A549 (cell line): ENCODE data around the gene ST8SIA1.

ENCODE experiments used
- CHD2 ChIP-seq: fragments of 150-350 bp; IDR thresholded peaks from 2 replicates; pipeline ENCODE4 v1.6.1; 2014; ENCODE audit warnings: low read length; ENCODE audit not compliant: partially characterized antibody
- EHMT2 ChIP-seq: fragments of 200-600 bp; sonication (generic); IDR thresholded peaks from 2 replicates; pipeline ENCODE4 v1.6.1; 2016; ENCODE audit warnings: antibody characterized with exemption, low read depth, mild to moderate bottlenecking, moderate library complexity
- EP300 ChIP-seq, 2 experiments: fragments of >200 bp; sonication (Bioruptor Twin); formaldehyde crosslinking; IDR thresholded peaks; 2 replicates in 1 of 2; 3 replicates in 1 of 2; pipeline ENCODE4 v1.6.1; 2016 to 2017
- MAFK ChIP-seq: fragments of 450-650 bp; IDR thresholded peaks from 2 replicates; pipeline ENCODE4 v1.6.1; 2014; ENCODE audit not compliant: partially characterized antibody
- MYC ChIP-seq: IDR thresholded peaks from 2 replicates; pipeline ENCODE4 v1.6.1; 2012; ENCODE audit warnings: mild to moderate bottlenecking, inconsistent platforms, low read length, improper control_type of control experiment, borderline replicate concordance
- NPAS2 ChIP-seq: fragments of 250-450 bp; sonication (Bioruptor Pico); IDR thresholded peaks from 2 replicates; pipeline ENCODE4 v1.8.0; 2022; ENCODE audit warnings: mild to moderate bottlenecking, moderate library complexity, borderline replicate concordance
- POLR2A ChIP-seq: IDR thresholded peaks from 2 replicates; pipeline ENCODE4 v1.6.1; 2012; ENCODE audit warnings: mild to moderate bottlenecking, low read length
- ZC3H11A ChIP-seq: fragments of 450-650 bp; IDR thresholded peaks from 2 replicates; pipeline ENCODE4 v1.6.1; 2014; ENCODE audit warnings: antibody characterized with exemption, mild to moderate bottlenecking
- TF ChIP-seq, protein P1 (sequence below): fragments of 200-600 bp; sonication (generic); IDR thresholded peaks from 2 replicates; pipeline ENCODE4 v1.6.1; 2016; ENCODE audit warnings: antibody characterized with exemption, mild to moderate bottlenecking, moderate library complexity
- TF ChIP-seq, protein P2 (sequence below): fragments of >200 bp; sonication (Bioruptor Twin); formaldehyde crosslinking; IDR thresholded peaks from 3 replicates; pipeline ENCODE4 v1.5.1; 2016
- TF ChIP-seq, protein P3 (sequence below): fragments of 450-650 bp; IDR thresholded peaks from 2 replicates; pipeline ENCODE4 v1.6.1; 2014; ENCODE audit warnings: antibody characterized with exemption
- TF ChIP-seq, protein P4 (sequence below): IDR thresholded peaks from 2 replicates; pipeline ENCODE4 v1.6.1; 2012
- TF ChIP-seq, protein P5 (sequence below): IDR thresholded peaks from 2 replicates; pipeline ENCODE4 v1.6.1; 2012

- TF ChIP-seq, protein P1, sequence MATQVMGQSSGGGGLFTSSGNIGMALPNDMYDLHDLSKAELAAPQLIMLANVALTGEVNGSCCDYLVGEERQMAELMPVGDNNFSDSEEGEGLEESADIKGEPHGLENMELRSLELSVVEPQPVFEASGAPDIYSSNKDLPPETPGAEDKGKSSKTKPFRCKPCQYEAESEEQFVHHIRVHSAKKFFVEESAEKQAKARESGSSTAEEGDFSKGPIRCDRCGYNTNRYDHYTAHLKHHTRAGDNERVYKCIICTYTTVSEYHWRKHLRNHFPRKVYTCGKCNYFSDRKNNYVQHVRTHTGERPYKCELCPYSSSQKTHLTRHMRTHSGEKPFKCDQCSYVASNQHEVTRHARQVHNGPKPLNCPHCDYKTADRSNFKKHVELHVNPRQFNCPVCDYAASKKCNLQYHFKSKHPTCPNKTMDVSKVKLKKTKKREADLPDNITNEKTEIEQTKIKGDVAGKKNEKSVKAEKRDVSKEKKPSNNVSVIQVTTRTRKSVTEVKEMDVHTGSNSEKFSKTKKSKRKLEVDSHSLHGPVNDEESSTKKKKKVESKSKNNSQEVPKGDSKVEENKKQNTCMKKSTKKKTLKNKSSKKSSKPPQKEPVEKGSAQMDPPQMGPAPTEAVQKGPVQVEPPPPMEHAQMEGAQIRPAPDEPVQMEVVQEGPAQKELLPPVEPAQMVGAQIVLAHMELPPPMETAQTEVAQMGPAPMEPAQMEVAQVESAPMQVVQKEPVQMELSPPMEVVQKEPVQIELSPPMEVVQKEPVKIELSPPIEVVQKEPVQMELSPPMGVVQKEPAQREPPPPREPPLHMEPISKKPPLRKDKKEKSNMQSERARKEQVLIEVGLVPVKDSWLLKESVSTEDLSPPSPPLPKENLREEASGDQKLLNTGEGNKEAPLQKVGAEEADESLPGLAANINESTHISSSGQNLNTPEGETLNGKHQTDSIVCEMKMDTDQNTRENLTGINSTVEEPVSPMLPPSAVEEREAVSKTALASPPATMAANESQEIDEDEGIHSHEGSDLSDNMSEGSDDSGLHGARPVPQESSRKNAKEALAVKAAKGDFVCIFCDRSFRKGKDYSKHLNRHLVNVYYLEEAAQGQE = no peak
- TF ChIP-seq POLR2A = no peak
- TF ChIP-seq, protein P2, sequence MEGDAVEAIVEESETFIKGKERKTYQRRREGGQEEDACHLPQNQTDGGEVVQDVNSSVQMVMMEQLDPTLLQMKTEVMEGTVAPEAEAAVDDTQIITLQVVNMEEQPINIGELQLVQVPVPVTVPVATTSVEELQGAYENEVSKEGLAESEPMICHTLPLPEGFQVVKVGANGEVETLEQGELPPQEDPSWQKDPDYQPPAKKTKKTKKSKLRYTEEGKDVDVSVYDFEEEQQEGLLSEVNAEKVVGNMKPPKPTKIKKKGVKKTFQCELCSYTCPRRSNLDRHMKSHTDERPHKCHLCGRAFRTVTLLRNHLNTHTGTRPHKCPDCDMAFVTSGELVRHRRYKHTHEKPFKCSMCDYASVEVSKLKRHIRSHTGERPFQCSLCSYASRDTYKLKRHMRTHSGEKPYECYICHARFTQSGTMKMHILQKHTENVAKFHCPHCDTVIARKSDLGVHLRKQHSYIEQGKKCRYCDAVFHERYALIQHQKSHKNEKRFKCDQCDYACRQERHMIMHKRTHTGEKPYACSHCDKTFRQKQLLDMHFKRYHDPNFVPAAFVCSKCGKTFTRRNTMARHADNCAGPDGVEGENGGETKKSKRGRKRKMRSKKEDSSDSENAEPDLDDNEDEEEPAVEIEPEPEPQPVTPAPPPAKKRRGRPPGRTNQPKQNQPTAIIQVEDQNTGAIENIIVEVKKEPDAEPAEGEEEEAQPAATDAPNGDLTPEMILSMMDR = no peak
- no peak for TF ChIP-seq EHMT2
- no peak for TF ChIP-seq ZC3H11A
- TF ChIP-seq NPAS2 (CRISPR knock-in tag) = no peak
- TF ChIP-seq CHD2 = no peak
- TF ChIP-seq, protein P3, sequence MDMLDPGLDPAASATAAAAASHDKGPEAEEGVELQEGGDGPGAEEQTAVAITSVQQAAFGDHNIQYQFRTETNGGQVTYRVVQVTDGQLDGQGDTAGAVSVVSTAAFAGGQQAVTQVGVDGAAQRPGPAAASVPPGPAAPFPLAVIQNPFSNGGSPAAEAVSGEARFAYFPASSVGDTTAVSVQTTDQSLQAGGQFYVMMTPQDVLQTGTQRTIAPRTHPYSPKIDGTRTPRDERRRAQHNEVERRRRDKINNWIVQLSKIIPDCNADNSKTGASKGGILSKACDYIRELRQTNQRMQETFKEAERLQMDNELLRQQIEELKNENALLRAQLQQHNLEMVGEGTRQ = no peak
- TF ChIP-seq MAFK = no peak
- no peak for TF ChIP-seq MYC
- no peak for TF ChIP-seq EP300 (IDR thresholded peaks at IDR 0.05)
- TF ChIP-seq, protein P4, sequence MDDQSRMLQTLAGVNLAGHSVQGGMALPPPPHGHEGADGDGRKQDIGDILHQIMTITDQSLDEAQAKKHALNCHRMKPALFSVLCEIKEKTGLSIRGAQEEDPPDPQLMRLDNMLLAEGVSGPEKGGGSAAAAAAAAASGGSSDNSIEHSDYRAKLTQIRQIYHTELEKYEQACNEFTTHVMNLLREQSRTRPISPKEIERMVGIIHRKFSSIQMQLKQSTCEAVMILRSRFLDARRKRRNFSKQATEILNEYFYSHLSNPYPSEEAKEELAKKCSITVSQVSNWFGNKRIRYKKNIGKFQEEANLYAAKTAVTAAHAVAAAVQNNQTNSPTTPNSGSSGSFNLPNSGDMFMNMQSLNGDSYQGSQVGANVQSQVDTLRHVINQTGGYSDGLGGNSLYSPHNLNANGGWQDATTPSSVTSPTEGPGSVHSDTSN = no peak
- TF ChIP-seq, protein P5, sequence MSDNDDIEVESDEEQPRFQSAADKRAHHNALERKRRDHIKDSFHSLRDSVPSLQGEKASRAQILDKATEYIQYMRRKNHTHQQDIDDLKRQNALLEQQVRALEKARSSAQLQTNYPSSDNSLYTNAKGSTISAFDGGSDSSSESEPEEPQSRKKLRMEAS = no peak
Observed at GRCh38 chr12:22289250-22289649, 45.3 kb downstream of the ST8SIA1 start.
